ENCODE results near the gene STPG4.

DNA sequence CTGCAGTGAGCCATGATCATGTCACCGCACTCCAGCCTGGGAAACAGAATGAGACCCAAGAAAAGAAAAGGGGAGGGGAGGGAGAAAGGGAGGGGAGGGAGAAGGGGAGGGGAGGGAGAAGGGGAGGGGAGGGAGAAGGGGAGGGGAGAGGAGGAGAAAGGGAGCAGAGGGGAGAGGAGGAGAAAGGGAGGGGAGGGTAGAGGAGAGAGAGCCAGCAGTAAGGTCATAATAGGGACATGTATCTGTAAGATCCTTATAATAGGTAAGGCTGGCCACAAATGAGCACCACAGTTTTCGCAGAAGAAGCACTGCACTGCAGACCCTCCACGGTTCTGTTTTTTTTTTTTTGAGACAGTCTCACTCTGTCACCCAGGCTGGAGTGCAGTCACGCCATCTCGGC, 62.6 kb downstream of the STPG4 start:
- TF ChIP-seq, protein P1, sequence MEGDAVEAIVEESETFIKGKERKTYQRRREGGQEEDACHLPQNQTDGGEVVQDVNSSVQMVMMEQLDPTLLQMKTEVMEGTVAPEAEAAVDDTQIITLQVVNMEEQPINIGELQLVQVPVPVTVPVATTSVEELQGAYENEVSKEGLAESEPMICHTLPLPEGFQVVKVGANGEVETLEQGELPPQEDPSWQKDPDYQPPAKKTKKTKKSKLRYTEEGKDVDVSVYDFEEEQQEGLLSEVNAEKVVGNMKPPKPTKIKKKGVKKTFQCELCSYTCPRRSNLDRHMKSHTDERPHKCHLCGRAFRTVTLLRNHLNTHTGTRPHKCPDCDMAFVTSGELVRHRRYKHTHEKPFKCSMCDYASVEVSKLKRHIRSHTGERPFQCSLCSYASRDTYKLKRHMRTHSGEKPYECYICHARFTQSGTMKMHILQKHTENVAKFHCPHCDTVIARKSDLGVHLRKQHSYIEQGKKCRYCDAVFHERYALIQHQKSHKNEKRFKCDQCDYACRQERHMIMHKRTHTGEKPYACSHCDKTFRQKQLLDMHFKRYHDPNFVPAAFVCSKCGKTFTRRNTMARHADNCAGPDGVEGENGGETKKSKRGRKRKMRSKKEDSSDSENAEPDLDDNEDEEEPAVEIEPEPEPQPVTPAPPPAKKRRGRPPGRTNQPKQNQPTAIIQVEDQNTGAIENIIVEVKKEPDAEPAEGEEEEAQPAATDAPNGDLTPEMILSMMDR (conservative IDR thresholded peaks at IDR 0.05) = no peak
- no peak for TF ChIP-seq EZH2 (IDR thresholded peaks at IDR 0.05; ENCODE audit: low read depth)
